ENCODE results near the gene HASPIN.
A peak's percentile ranks its signal among the peaks of the same experiment; 100 is the strongest.

The HASPIN gene

DNA sequence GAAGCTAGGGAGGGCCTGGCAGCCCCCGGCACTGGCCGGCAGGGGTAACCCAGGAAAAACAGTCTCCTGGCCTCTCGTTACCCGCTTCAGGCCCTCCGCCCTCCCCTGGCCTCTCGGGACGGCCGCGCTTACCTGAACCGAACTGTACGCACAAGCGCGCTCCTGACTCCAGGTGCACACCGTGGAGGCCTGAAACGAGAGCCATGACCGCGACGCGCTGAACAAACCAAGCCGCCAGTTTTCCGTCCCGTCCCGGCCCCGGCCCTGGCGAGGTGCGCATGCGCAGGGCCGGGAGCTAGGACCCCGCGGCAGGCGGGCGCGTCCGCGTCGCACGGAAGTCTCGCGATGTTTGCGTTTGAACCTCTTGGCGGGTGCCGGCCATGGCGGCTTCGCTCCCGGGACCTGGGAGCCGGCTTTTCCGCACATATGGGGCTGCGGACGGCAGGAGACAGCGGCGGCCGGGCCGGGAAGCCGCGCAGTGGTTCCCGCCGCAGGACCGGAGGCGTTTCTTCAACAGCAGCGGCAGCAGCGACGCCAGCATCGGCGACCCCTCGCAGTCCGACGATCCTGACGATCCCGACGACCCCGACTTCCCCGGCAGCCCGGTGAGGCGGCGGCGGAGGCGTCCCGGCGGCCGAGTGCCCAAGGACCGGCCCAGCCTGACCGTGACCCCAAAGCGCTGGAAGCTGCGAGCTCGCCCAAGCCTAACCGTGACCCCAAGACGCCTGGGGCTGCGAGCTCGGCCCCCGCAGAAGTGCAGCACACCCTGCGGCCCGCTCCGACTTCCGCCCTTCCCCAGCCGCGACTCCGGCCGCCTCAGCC, at the start of gene HASPIN:
HASPIN (plus strand) TSS at position 348 of the 822 bp plus-strand sequence; CDS start at position 381, 33 bp downstream.
- peak; percentile 71 for DNase-seq

DNA sequence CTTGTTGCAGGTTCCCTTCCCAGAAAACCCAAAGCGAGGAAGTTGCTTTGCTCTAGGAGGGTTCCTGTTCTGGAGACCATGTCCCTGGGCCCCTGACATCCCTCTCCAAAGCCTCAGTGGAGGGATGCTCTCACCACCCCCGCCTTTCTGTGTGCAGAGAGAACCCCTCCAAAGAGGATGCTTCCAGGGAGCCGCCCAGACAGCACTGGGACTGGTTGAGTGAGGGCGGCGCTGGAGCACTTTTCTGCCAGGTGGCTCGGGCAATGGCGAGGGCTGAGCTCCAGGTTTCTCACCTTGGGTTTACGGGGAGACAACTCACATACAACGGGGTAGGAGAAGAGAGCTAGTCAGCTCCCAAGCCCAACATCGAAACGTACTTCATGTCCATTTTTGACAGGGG, 47.8 kb upstream of the HASPIN start:
- DNase-seq: no peak

DNA sequence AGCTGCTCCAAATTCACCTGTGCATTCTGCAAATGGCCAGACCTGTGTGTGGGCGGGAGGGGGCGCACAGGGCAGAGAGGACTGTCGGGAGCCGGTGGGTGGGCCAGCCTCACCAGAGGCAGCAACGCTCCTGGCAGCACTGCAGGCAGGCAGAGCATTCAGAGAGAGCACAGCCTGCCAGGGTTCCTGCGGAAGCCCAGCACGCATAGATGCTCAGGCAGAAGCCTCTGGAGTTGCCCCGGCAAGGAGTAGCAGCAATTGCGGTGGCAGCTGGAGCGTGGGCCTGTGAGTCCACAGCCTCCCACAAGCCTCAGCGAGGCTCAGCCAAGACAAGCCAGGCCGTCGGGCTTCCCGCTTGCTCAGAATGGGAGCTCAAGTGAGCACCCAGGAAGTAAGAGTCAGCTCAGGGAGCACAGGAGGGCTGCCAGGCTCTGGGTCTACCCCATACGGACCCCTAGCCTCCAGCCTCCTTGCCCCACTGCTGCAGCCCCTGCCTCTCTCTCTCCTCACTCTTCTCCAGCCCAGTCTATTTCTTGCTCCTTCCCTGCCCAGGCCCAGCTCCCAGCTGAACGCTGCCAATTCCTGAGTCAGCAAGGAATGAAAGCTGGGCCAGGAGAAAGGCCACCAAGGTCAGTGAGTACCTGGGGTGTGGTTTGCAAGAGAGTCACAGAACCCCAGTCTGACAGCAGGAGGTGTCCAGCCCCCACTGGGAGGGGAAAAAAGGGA, 45.4 kb upstream of the HASPIN start:
- DNase-seq: no peak

DNA sequence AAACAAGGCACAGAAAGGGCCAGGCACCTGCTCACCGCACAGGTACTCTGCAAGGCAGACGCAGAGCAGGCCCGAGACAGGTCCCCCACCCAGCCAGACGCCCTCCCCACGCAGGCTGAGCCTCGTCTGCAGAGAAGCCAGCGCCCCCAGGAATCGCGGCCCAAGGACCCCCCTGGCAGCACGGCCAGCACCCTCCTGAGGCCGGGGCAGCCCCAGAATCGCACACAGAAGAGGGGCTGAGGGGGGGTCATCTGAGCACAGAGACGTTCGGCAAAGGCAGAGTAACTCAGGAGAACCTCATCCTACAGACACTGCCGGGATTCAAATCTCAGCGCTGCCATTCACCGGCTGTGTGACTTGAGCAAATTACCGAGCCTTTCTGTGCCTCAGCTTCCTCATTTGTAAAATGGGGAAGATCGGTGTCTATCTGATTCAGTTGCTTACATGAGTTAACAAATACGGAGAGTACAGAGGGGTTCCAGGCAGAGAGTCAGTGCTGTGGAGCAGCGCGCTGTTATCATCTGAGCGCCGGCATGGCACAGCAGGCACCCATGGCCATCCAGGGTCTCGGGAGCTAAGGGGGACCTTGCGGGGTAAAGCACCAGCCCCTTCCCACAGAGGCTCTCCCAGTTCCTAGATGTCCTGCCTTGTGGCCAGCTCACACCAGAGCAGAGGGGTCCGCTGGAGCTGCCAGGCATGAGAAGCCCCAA, 44.7 kb upstream of the HASPIN start:
- DNase-seq: no peak

DNA sequence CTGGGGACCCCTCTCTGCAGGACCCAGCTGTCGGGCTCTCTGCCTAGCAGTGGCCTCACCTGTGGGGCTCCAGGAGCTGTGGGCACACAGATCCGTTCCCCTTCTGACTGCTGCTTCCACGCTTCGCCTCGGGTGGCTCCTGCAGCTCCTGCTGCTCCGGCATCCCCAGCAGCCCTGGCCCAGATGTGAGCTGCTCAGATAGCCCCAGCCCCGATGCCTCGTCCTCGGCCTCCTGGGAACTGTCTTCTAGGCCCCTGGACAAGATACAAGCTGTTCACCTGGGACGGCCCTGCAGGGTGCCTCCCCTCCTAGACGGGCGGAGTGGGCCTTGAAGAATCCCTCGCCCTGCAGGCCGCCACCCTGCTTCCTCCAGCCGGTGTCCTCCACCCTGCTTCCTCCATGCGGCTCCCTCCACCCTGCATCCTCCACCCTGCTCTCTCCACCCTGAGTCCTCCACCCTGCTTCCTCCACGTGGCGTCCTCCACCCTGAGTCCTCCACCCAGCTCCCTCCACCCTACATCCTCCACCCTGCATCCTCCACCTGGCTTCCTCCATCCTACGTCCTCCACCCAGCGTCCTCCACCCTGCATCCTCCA, 44.1 kb upstream of the HASPIN start:
- no peak for DNase-seq

DNA sequence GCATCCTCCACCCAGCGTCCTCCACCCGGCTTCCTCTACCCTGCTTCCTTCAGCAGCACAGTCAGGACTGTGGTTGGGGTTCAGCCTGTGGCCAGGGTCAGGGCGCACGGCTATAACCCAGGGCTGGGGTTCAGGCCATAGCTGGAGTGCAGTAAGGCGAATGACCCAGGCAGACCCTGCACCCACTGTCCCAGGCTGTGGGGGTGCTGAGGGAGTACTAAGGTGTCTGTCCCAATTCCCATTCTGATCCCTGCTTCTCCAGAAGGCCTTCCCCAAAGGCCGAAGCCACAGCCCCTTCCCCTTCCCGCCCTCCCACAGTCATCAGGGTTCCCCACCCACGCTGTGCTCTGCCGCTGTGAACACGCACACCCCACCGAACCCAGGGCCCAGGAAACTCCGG, 42.6 kb upstream of the HASPIN start:
- DNase-seq: no peak

DNA sequence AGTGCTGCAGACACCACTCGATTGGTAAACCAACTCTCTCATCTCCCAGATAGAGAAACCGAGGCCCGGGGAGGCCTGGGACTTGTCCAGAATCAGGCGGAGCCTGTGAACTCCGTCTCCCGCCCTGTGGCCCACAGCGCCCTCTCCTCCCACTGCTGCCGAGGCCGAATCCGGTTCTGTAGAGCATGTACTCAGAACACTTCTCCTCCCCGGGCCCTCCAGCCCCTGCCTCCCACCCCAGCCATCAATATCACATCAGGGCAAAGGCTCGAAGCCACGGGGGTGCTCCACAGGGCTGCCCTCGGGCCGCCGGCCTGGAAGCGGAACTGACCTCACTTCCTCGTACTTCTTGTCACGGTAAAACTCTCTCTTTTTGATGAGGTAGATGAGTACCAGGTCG, 42.1 kb upstream of the HASPIN start:
- DNase-seq: no peak

DNA sequence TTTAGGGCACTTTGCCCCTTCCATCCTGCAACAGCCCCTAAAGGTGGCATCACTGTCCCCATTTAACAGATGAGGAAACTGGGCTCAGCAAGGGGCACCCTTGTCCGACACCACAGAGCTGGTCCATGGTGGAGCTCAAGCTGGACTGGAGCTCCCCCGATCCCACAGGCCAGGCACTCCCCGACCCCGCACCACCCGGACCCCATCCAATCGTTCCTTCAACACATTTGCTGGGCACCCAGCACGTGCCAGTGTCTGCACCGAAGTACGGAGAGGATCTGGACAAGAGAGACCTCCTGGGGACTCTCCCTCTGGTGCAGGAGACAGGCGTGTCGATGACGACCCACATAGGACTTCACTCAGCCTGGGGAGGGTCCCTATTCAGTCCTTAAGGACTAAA, 41.7 kb upstream of the HASPIN start:
- DNase-seq: no peak

DNA sequence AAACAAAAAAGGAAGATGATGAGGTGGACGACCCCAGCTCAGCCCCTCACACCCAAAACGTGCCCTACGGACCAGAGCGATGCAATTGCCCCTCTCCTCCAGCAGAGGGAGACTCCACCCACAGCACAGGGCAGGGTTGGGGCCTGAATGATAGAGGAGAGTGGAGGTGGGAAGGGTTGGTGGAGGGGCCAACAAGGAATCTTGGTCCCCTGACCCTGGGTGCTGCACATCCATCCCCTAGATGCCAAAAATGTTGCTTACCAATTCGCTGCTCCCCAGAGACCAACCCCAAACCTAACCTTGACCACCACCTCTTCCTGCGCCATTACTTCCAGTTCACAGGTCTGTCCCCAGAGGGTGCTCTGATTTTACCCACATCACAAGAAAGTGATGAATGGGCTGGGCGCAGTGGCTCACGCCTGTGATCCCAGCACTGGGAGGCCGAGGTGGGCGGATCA, 40.6 kb upstream of the HASPIN start:
- no peak for DNase-seq

DNA sequence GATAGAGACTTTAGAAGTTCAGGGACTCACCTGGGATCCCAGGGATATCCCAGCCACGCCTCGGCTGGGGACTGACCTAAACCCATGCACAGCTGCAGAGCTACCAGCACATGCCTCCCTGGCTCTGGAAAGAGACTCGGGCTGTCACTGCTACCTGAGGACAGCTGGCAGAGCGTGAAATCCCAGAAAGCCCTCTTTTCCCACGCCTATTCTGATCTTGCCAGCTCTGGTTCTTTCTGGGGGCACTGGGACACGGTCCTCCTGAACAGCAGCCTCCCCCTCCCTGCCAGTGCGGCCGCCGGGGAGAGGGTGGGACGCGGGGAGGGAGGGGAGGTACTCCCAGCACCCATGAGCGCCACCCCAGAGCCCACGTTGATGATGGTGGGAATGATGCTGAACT, 38.5 kb upstream of the HASPIN start:
- DNase-seq: no peak

DNA sequence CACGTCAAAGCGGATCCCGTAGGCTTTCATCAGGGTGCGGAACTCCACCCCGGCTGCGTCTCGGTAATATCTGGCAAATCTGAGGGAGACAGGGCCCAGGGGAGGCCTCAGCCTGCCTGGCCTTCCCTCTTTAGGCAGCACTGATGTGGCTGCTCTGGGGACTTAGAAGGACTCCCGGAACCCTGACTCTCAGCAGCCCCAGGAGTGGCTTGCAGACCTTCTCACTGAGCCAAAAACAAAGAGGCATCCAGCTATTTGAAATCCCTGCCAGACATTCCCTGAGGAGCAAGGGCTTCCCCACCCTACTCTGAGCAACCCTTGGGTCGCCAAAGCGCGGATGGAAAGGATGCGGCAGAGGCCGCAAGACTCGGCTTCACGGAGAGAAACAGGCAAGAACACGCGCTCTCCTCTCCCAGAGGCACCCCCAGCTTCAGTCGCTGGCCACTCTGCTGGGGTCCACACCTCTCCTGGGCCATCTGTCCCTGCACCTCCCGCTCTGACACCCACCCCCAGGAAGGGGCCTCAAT, 35.6 kb upstream of the HASPIN start:
- DNase-seq: no peak

DNA sequence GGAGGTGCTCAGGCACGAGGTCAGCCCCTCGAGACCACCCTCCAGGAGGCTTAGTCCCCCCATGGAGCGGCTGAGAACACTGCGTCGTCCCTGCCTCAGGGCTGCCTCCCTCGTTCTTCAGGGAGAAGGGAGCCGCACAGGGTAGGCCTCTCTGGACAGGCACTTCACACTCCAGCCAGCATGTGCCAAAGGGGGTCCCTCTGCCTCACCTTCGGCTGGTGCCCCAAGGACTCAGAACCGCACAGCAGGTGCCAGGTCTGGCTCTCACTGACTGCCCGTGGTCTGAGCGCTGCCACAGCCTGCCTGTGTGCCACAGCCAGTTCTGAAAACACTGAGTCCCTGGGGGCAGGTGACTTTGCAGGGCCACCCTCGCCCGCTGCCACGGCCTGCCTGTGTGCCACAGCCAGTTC, 34.8 kb upstream of the HASPIN start:
- no peak for DNase-seq

DNA sequence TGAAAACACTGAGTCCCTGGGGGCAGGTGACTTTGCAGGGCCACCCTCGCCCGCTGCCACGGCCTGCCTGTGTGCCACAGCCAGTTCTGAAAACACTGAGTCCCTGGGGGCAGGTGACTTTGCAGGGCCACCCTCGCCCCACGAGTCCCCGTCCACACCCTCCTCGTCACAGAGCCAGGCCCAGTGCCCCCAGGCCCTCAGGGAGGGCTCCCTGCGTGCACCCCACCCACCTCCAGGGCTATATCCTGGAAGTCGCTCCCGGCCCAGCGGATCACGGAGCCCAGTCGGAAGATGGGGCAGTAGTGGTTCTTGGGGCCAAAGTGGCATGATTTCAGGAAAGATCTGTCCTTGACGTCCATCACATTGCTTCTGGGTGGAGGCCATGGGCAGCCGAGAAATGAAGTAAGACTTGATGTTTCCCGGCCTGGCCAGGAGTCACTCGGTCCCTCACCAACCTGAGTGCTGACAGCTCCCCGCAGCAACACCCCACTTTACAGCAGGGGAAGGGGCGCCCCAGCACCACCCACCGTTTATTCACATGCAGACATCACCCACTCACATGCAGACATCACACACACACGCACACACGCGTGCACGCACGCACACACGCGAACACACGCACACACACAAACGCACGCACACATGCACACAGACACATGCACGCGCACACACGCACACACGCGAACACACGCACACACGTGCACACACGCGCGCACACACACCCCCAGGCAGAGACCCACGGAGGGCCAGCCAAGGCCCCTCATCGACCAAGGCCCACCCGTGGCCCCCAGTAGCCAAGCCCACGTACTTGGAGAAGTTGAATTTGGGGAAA, 34.2 kb upstream of the HASPIN start:
- DNase-seq: no peak

DNA sequence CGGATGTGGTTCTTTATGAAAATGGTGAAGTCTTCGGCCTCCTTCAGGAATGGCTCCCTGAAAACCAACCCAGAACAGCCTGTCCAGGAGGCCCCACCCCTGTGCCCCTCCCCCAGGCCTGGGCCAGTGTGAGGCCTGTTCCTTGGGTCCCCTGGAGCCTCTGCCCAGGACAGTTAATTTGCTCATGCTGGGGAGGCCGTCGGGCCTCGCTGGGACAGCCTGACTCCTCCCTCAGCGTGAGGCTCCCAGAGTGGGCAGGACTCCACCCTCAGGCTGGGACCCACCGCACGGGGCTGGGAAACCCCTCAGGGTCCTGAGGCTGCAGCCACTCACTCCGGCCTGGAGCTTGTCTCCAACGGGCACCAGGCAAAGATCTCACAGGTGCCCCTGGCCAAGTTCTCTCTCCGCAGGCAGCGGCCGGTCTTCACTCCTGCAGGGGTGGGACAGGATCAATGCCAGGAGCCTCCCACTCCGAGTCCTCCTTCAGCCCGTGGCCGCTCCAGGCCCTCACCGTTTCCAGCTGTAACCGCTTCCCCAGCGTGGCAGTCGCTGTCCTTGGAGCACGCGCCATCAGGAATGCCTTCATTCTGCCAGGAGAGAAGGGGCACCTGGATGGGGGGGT, 33.5 kb upstream of the HASPIN start:
- no peak for DNase-seq

DNA sequence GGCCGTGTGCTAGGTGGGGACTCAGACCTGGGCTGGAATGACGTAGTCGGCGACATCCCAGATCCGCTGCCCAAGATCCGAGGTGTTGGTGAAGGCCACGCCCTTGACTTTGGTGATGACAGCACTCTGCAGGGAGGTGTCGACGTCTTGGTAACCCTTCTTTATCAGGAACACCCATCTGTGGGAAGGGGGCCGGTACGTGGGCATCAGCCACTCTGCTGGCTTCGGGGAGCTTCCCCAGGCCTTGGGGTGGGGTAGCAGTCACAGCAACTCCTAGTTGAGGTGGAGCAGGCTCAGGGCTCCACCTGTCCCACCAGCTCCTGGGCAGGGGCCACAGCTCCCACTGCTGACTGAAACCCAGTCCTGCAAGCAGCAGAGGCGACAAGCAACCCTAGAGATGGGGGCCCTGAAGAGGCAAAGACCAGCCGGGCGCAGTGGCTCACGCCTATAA, 32.1 kb upstream of the HASPIN start:
- DNase-seq: no peak

DNA sequence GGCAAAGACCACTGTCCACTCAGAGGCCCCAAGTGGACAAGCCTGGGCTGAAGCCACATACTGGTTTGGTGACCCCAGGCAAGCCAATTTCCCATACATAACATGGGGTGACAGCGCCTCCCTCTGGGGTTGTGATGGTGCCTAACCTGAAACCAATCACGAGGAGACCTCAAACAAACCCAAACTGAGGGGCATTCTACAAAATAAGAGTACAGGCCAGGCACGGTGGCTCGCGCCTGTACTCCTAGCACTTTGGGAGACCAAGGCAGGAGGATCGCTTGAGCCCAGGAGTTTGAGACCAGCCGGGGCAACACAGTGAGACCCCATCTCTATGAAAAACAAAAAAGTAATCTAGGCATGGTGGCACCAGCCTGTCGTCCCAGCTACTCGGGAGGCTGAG, 31.4 kb upstream of the HASPIN start:
- no peak for DNase-seq

DNA sequence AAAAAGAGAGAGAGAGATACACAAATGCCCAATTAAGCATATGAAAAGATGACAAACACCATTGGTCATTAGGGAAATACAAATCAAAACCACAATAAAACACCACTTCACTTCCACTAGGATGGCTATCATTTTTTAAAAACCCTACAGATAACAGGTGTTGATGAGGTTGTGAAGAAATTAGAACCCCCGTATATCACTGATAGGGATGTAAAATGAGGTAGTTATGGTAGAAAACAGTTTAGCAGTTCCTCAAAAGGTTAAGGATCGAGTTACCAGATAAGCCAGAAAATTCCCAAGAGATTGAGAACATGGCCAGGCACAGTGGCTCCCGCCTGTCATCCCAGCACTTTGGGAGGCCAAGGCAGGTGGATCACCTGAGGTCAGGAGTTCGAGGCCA, 30.6 kb upstream of the HASPIN start:
- DNase-seq: no peak

DNA sequence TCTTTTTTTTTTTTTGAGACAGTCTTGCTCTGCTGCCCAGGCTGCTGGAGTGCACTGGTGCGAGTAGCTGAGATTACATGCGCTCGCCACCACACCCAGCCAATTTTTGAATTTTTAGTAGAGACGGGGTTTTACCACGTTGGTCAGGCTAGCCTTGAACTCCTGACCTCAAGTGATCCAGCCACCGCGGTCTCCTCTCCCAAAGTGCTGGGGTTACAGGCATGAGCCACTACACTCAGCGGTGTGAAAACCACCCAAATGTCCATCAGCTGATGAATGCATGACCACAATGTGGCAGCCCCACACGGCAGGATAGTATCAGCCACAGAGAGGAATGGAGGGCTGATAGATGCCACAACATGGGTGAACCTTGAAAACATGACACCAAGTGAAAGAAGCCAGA, 29.9 kb upstream of the HASPIN start:
- DNase-seq: no peak

DNA sequence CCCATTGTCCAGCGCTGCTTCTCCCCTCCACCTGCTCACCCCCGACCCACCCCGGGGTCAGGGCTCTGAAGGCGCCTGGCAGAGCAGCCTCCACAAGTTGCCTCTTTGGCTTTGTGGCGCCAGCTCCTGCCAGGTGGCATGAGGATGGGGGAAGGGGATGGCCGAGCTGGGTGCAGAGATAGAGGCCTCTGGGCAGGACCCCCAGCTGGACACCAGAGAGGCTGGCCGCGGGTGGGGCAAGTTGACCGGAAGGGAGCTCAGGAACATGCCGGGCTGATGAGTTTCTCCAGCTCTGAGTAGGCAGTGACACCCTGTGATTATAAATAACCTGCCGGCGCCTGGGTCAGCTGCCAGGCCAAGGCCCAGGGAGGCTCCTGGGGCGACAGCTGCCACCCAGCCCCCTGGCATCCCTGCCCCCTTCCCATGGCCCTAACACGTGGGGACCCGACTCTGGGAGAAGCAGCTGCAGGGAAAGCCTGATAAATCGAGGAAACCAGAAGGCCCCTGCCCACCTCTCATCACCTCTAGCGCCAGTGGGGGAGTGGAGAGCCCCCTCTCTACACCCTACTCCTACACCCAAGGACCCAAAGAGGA, 28.5 kb upstream of the HASPIN start:
- DNase-seq: no peak

DNA sequence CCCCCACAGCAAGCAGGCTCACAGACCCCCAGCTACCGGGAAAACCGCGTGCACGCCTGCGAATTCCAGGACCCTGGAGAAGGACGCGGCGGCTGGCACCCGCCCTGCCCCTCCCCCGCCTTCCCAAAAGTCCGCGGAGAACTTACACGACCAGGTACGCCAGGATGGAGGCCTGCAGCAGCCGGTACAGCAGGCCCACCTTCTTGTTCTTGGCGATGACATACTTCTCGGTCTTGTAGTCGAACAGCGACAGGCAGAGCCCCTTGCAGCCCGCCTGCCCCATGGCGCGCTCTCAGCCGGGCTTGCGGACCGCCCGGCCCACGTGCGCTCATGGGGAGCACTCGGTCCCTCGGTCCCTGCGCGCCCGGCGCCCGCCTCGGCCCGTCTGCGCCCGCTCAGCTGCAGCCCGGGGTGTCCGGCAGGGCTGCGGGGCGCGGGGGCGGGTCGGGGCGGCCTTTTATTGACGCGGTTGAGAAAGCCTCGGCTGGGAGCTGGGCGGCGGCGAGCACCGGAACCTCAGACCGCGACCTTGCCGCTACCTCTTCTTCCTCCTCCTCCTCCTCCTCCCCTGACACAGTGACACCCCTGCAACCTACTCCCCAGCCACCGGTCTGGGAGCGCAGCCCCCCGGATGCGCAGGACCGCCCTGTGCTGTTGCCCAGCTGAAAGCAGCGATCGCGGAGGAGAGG, 27.8 kb upstream of the HASPIN start, which contains the start of gene P2RX5:
P2RX5 (minus strand) TSS at position 433 of the 689 bp plus-strand sequence; CDS start at position 283, 150 bp downstream.
- no peak for DNase-seq
